Endothelial cell of umbilical vein (primary cell): ENCODE measurements around the gene SLC26A6.

Experiments used
- CTCF ChIP-seq, 2 donors: IDR thresholded peaks; 1 replicate in 1 of 2; 2 replicates in 1 of 2; pipeline ENCODE4 v1.5.1; 2011; ENCODE audit warnings: low read length in 2 of 2, mild to moderate bottlenecking in 2 of 2, moderate library complexity in 2 of 2, control low read depth in 1 of 2, inconsistent platforms in 1 of 2, low read depth in 1 of 2; ENCODE audit not compliant: insufficient read depth in 1 of 2; ENCODE audit errors: extremely low read depth in 1 of 2
- EZH2 ChIP-seq: IDR thresholded peaks from 2 replicates; pipeline ENCODE4 v1.6.1; 2012; ENCODE audit warnings: borderline replicate concordance, low read depth, mild to moderate bottlenecking, moderate library complexity, low read length, inconsistent platforms; ENCODE audit not compliant: severe bottlenecking
- FOS ChIP-seq: IDR thresholded peaks from 2 replicates; pipeline ENCODE4 v1.6.1; 2011; ENCODE audit warnings: mild to moderate bottlenecking, low read length, moderate library complexity, borderline replicate concordance; ENCODE audit not compliant: insufficient read depth
- GATA2 ChIP-seq: IDR thresholded peaks from 2 replicates; pipeline ENCODE4 v1.7.0; 2011; ENCODE audit warnings: low read depth, mild to moderate bottlenecking, moderate library complexity, mixed read lengths, low read length; ENCODE audit not compliant: insufficient read length, insufficient read depth
- JUN ChIP-seq: IDR thresholded peaks from 2 replicates; pipeline ENCODE4 v1.6.1; 2011; ENCODE audit warnings: borderline replicate concordance, low read depth; ENCODE audit not compliant: insufficient read length, insufficient read depth
- MYC ChIP-seq: IDR thresholded peaks from one replicate; pipeline ENCODE4 v1.6.1; 2011; ENCODE audit warnings: mild to moderate bottlenecking, low read depth, low read length
- POLR2A ChIP-seq: IDR thresholded peaks from 2 replicates; pipeline ENCODE4 v1.6.1; 2012; ENCODE audit warnings: low read depth, mild to moderate bottlenecking, control low read depth, low read length
- POLR2AphosphoS5 ChIP-seq: IDR thresholded peaks from 2 replicates; pipeline ENCODE4 v1.6.1; 2012; ENCODE audit warnings: low read depth, mild to moderate bottlenecking, control low read depth, low read length, moderate library complexity; ENCODE audit not compliant: insufficient read depth
- TF ChIP-seq, protein P1 (sequence below): IDR thresholded peaks from 2 replicates; pipeline ENCODE4 v1.6.1; 2011; ENCODE audit not compliant: insufficient read depth, insufficient read length

- TF ChIP-seq POLR2AphosphoS5 (no peak), CTCF (IDR thresholded peaks at IDR 0.05; ENCODE audit: extremely low read depth in 1 of 2, insufficient read depth in 1 of 2, low read depth in 1 of 2, low read length in 2 of 2) (no peak), EZH2 (peak; percentile 60), MYC (no peak), POLR2A (no peak), JUN (no peak), GATA2 (no peak), FOS (no peak)
- TF ChIP-seq, protein P1, sequence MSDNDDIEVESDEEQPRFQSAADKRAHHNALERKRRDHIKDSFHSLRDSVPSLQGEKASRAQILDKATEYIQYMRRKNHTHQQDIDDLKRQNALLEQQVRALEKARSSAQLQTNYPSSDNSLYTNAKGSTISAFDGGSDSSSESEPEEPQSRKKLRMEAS = no peak
Measured at GRCh38 chr3:48662753-48663488, 27.7 kb upstream of the SLC26A6 start, which contains the start of gene CELSR3.
